Measurements from ENCODE around the gene COMMD3.

Gene COMMD3

DNA sequence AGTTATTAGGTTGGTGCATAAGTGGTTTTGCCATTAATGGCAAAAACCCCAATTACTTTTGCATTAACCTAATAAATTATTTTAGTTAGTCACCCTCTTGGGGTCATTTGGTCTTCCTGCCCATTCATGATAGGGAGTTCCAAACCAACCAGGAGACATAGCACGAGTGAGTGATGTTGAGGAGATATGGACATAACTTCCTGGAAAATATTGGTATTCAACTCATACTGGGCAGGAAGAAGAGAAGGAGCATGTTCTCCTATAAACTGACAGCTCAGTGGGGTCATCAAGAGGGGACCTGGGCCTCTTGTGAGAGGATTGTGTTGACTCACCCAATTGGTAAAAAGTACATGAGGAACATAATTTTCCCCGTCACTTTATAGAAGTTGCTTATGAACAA is 52.8 kb downstream of the COMMD3 start:
- DNase-seq = no peak

GRCh38 chr10:22369434-22370072 is 53.4 kb downstream of the COMMD3 start:
- DNase-seq = no peak
